ENCODE data around the gene ANK2.
A peak's percentile ranks its signal among the peaks of the same experiment; 100 is the strongest.

ANK2 gene

GRCh38 chr4:113272523-113272922, 223.1 kb downstream of the ANK2 start:
- H3K27ac Mint-ChIP-seq, result no peak overlapping the region
- no peaks in the 10 kb centered on the region for H3K9me3 Mint-ChIP-seq
- H3K27me3 Mint-ChIP-seq, result peaks cover 30% of the 10 kb centered on the region
- no peak for DNase-seq
- no peak overlapping the region for H3K4me3 Mint-ChIP-seq
- H3K4me1 Mint-ChIP-seq (ENCODE audit: low read depth), result no peaks in the 10 kb centered on the region
- no peaks in the 10 kb centered on the region for H3K36me3 Mint-ChIP-seq (ENCODE audit: low read depth)

GRCh38 chr4:113273721-113274220, 224.3 kb downstream of the ANK2 start:
- Mint-ChIP-seq H3K4me3 (no peak overlapping the region), H3K36me3 (ENCODE audit: low read depth) (no peaks in the 10 kb centered on the region), H3K9me3 (no peaks in the 10 kb centered on the region), H3K4me1 (ENCODE audit: low read depth) (no peaks in the 10 kb centered on the region), H3K27ac (no peak overlapping the region), H3K27me3 (peaks cover 31% of the 10 kb centered on the region)
- DNase-seq, result no peak

GRCh38 chr4:113276464-113277170, 227.2 kb downstream of the ANK2 start:
- Mint-ChIP-seq H3K9me3 (no peaks in the 10 kb centered on the region), H3K27ac (no peak overlapping the region), H3K4me3 (no peak overlapping the region), H3K27me3 (peaks cover 25% of the 10 kb centered on the region), H3K4me1 (ENCODE audit: low read depth) (no peaks in the 10 kb centered on the region), H3K36me3 (ENCODE audit: low read depth) (no peaks in the 10 kb centered on the region)
- no peak for DNase-seq

GRCh38 chr4:113278324-113278934, 229.0 kb downstream of the ANK2 start:
- no peaks in the 10 kb centered on the region for H3K36me3 Mint-ChIP-seq (ENCODE audit: low read depth)

GRCh38 chr4:113285501-113285900, 236.0 kb downstream of the ANK2 start:
- Mint-ChIP-seq H3K4me3 (no peak overlapping the region), H3K36me3 (ENCODE audit: low read depth) (no peaks in the 10 kb centered on the region), H3K27me3 (peaks cover 4% of the 10 kb centered on the region), H3K4me1 (ENCODE audit: low read depth) (no peaks in the 10 kb centered on the region), H3K27ac (no peak overlapping the region), H3K9me3 (no peaks in the 10 kb centered on the region)
- no peak for DNase-seq

More at GRCh38 chr4:113278324-113278934, 229.0 kb downstream of the ANK2 start:
- Mint-ChIP-seq H3K27me3 (peaks cover 23% of the 10 kb centered on the region), H3K4me3 (no peak overlapping the region), H3K9me3 (no peaks in the 10 kb centered on the region), H3K27ac (no peak overlapping the region), H3K4me1 (ENCODE audit: low read depth) (no peaks in the 10 kb centered on the region)
- DNase-seq, result peak; percentile 48

- H3K4me3 Mint-ChIP-seq, result no peak overlapping the region
- no peaks in the 10 kb centered on the region for H3K36me3 Mint-ChIP-seq (ENCODE audit: low read depth)
These were observed 238.8 kb downstream of the ANK2 start for GRCh38 chr4:113288257-113288656.

GRCh38 chr4:113288696-113289095, 239.2 kb downstream of the ANK2 start:
- DNase-seq, result no peak
- Mint-ChIP-seq H3K27ac (no peak overlapping the region), H3K9me3 (no peaks in the 10 kb centered on the region), H3K4me1 (ENCODE audit: low read depth) (no peaks in the 10 kb centered on the region), H3K4me3 (no peak overlapping the region), H3K36me3 (ENCODE audit: low read depth) (no peaks in the 10 kb centered on the region), H3K27me3 (no peaks in the 10 kb centered on the region)

More at GRCh38 chr4:113288257-113288656, 238.8 kb downstream of the ANK2 start:
- Mint-ChIP-seq H3K27ac (no peak overlapping the region), H3K4me1 (ENCODE audit: low read depth) (no peaks in the 10 kb centered on the region), H3K9me3 (no peaks in the 10 kb centered on the region), H3K27me3 (no peaks in the 10 kb centered on the region)
- DNase-seq, result no peak

- Mint-ChIP-seq H3K9me3 (no peaks in the 10 kb centered on the region), H3K27ac (no peak overlapping the region), H3K4me3 (no peak overlapping the region), H3K27me3 (peaks cover 3% of the 10 kb centered on the region), H3K36me3 (ENCODE audit: low read depth) (no peaks in the 10 kb centered on the region), H3K4me1 (ENCODE audit: low read depth) (no peaks in the 10 kb centered on the region)
- DNase-seq, result no peak
These were observed 240.3 kb downstream of the ANK2 start for GRCh38 chr4:113289766-113290165.

- Mint-ChIP-seq H3K27ac (no peak overlapping the region), H3K4me3 (no peak overlapping the region), H3K36me3 (ENCODE audit: low read depth) (no peaks in the 10 kb centered on the region), H3K27me3 (peaks cover 3% of the 10 kb centered on the region), H3K9me3 (no peaks in the 10 kb centered on the region), H3K4me1 (ENCODE audit: low read depth) (no peaks in the 10 kb centered on the region)
- no peak for DNase-seq
These were observed 241.2 kb downstream of the ANK2 start for GRCh38 chr4:113290666-113291065.

- no peak for DNase-seq
- H3K4me1 Mint-ChIP-seq (ENCODE audit: low read depth), result no peaks in the 10 kb centered on the region
- H3K4me3 Mint-ChIP-seq, result no peak overlapping the region
- no peak overlapping the region for H3K27ac Mint-ChIP-seq
- H3K27me3 Mint-ChIP-seq, result peaks cover 3% of the 10 kb centered on the region
- H3K9me3 Mint-ChIP-seq, result no peaks in the 10 kb centered on the region
- H3K36me3 Mint-ChIP-seq (ENCODE audit: low read depth), result no peaks in the 10 kb centered on the region
These were observed 243.1 kb downstream of the ANK2 start for GRCh38 chr4:113292371-113293042.

GRCh38 chr4:113293043-113293560, 243.6 kb downstream of the ANK2 start:
- no peak overlapping the region for H3K27ac Mint-ChIP-seq
- H3K27me3 Mint-ChIP-seq, result peaks cover 3% of the 10 kb centered on the region
- no peaks in the 10 kb centered on the region for H3K4me1 Mint-ChIP-seq (ENCODE audit: low read depth)
- H3K9me3 Mint-ChIP-seq, result no peaks in the 10 kb centered on the region
- DNase-seq, result no peak
- no peaks in the 10 kb centered on the region for H3K36me3 Mint-ChIP-seq (ENCODE audit: low read depth)
- H3K4me3 Mint-ChIP-seq, result no peak overlapping the region

- Mint-ChIP-seq H3K27ac (no peak overlapping the region), H3K9me3 (no peaks in the 10 kb centered on the region), H3K4me1 (ENCODE audit: low read depth) (no peaks in the 10 kb centered on the region), H3K27me3 (peaks cover 5% of the 10 kb centered on the region), H3K36me3 (ENCODE audit: low read depth) (no peaks in the 10 kb centered on the region), H3K4me3 (no peak overlapping the region)
- DNase-seq, result no peak
These were observed 244.2 kb downstream of the ANK2 start for GRCh38 chr4:113293674-113294073.

GRCh38 chr4:113294908-113295307, 245.5 kb downstream of the ANK2 start:
- Mint-ChIP-seq H3K4me3 (no peak overlapping the region), H3K36me3 (ENCODE audit: low read depth) (no peaks in the 10 kb centered on the region), H3K4me1 (ENCODE audit: low read depth) (no peaks in the 10 kb centered on the region), H3K9me3 (no peaks in the 10 kb centered on the region), H3K27ac (no peak overlapping the region), H3K27me3 (peaks cover 5% of the 10 kb centered on the region)
- DNase-seq, result no peak

GRCh38 chr4:113300471-113300928, 251.0 kb downstream of the ANK2 start:
- Mint-ChIP-seq H3K36me3 (ENCODE audit: low read depth) (no peaks in the 10 kb centered on the region), H3K4me3 (no peak overlapping the region), H3K27ac (peak overlapping the region; percentile 30)

More at GRCh38 chr4:113300471-113300928, 251.0 kb downstream of the ANK2 start:
- Mint-ChIP-seq H3K9me3 (no peaks in the 10 kb centered on the region), H3K27me3 (peaks cover 11% of the 10 kb centered on the region), H3K4me1 (ENCODE audit: low read depth) (peaks cover 5% of the 10 kb centered on the region)
- no peak for DNase-seq
